Activated naive CD4-positive, alpha-beta T cell treated with anti-CD3 and anti-CD28 coated beads, Interleukin-2, amount 10 ng/mL, durations not matched to agents 7 days and 5 days (primary cell): ENCODE results near the gene FNDC3A.

Source experiments
- CTCF ChIA-PET: fragments of 350-600 bp; sonication (Branson Sonifier 250); formaldehyde crosslinking; loops from one replicate; lab custom pipeline; 2021; ENCODE audit warnings: antibody characterized with exemption; lab: Charles Lee
- DNase-seq: peaks from one replicate; pipeline ENCODE4 v3.0.0-alpha.2; 2020
- H3K27ac Mint-ChIP-seq: one replicate; pipeline ENCODE4 v1.8.0; 2021; ENCODE audit warnings: mild to moderate bottlenecking, moderate library complexity, mixed read lengths
- H3K27me3 Mint-ChIP-seq: one replicate; pipeline ENCODE4 v1.8.0; 2021; ENCODE audit warnings: mild to moderate bottlenecking, mixed read lengths
- H3K36me3 Mint-ChIP-seq: one replicate; pipeline ENCODE4 v1.8.0; 2021; ENCODE audit warnings: mixed read lengths
- H3K4me1 Mint-ChIP-seq: one replicate; pipeline ENCODE4 v1.8.0; 2021; ENCODE audit warnings: mixed read lengths
- H3K4me3 Mint-ChIP-seq: one replicate; pipeline ENCODE4 v1.8.0; 2021; ENCODE audit warnings: mild to moderate bottlenecking, moderate library complexity, mixed read lengths
- H3K9me3 Mint-ChIP-seq: one replicate; pipeline ENCODE4 v1.8.0; 2021; ENCODE audit warnings: mixed read lengths

The FNDC3A gene

GRCh38 chr13:48962281-48962680 lies 13.4 kb upstream of the FNDC3A start:
- Mint-ChIP-seq H3K9me3 (peaks cover 4% of the 10 kb centered on the region), H3K4me1 (no peaks in the 10 kb centered on the region), H3K27me3 (no peaks in the 10 kb centered on the region), H3K4me3 (no peak overlapping the region), H3K36me3 (no peaks in the 10 kb centered on the region), H3K27ac (no peak overlapping the region)
- CTCF ChIA-PET, result no interaction called here
- no peak for DNase-seq

- Mint-ChIP-seq H3K27ac (no peak overlapping the region), H3K4me1 (no peaks in the 10 kb centered on the region), H3K27me3 (no peaks in the 10 kb centered on the region), H3K36me3 (no peaks in the 10 kb centered on the region), H3K4me3 (no peak overlapping the region), H3K9me3 (peaks cover 7% of the 10 kb centered on the region)
- no peak for DNase-seq
- CTCF ChIA-PET, result no interaction called here
Measured at GRCh38 chr13:48965736-48966135, 10.0 kb upstream of the FNDC3A start.

- H3K27me3 Mint-ChIP-seq, result peaks cover 5% of the 10 kb centered on the region
- H3K27ac Mint-ChIP-seq, result no peak overlapping the region
- CTCF ChIA-PET, result no interaction called here
- peaks cover 5% of the 10 kb centered on the region for H3K4me1 Mint-ChIP-seq
- peaks cover 42% of the 10 kb centered on the region for H3K9me3 Mint-ChIP-seq
- DNase-seq, result no peak
- H3K4me3 Mint-ChIP-seq, result no peak overlapping the region
- H3K36me3 Mint-ChIP-seq, result peaks cover 22% of the 10 kb centered on the region
Measured at GRCh38 chr13:48969685-48970084, 6.0 kb upstream of the FNDC3A start.

GRCh38 chr13:48973845-48974431 lies 1.8 kb upstream of the FNDC3A start:
- H3K4me3 Mint-ChIP-seq, result no peak overlapping the region
- peaks cover 31% of the 10 kb centered on the region for H3K36me3 Mint-ChIP-seq
- DNase-seq, result no peak
- H3K27ac Mint-ChIP-seq, result peak overlapping the region; percentile 95
- H3K9me3 Mint-ChIP-seq, result peaks cover 43% of the 10 kb centered on the region
- peaks cover 31% of the 10 kb centered on the region for H3K4me1 Mint-ChIP-seq
- CTCF ChIA-PET, result no interaction called here
- peaks cover 8% of the 10 kb centered on the region for H3K27me3 Mint-ChIP-seq

- CTCF ChIA-PET, result no interaction called here
- Mint-ChIP-seq H3K9me3 (peaks cover 42% of the 10 kb centered on the region), H3K27me3 (peaks cover 8% of the 10 kb centered on the region), H3K4me3 (peak overlapping the region; percentile 78), H3K36me3 (peaks cover 36% of the 10 kb centered on the region), H3K4me1 (peaks cover 42% of the 10 kb centered on the region), H3K27ac (peak overlapping the region; percentile 95)
- DNase-seq, result peak; percentile 58
Measured at GRCh38 chr13:48975101-48975855, 434 bp upstream of the FNDC3A start.

- H3K36me3 Mint-ChIP-seq, result peaks cover 37% of the 10 kb centered on the region
Measured at GRCh38 chr13:48976576-48977285, 1.0 kb downstream of the FNDC3A start.

GRCh38 chr13:48977286-48977625 lies 1.5 kb downstream of the FNDC3A start:
- DNase-seq, result no peak
- peaks cover 35% of the 10 kb centered on the region for H3K36me3 Mint-ChIP-seq
- peaks cover 27% of the 10 kb centered on the region for H3K9me3 Mint-ChIP-seq
- H3K27ac Mint-ChIP-seq, result peak overlapping the region; percentile 99
- peak overlapping the region; percentile 88 for H3K4me3 Mint-ChIP-seq
- peaks cover 50% of the 10 kb centered on the region for H3K4me1 Mint-ChIP-seq
- H3K27me3 Mint-ChIP-seq, result peaks cover 3% of the 10 kb centered on the region
- CTCF ChIA-PET, result no interaction called here

More at GRCh38 chr13:48976576-48977285, 1.0 kb downstream of the FNDC3A start:
- peak; percentile 89 for DNase-seq
- Mint-ChIP-seq H3K4me3 (peak overlapping the region; percentile 88), H3K4me1 (peaks cover 50% of the 10 kb centered on the region), H3K27ac (peak overlapping the region; percentile 99), H3K9me3 (peaks cover 32% of the 10 kb centered on the region), H3K27me3 (peaks cover 6% of the 10 kb centered on the region)
- CTCF ChIA-PET, result no interaction called here

- Mint-ChIP-seq H3K27me3 (peaks cover 3% of the 10 kb centered on the region), H3K4me1 (peaks cover 52% of the 10 kb centered on the region), H3K9me3 (peaks cover 21% of the 10 kb centered on the region), H3K36me3 (peaks cover 31% of the 10 kb centered on the region), H3K27ac (peak overlapping the region; percentile 72), H3K4me3 (peak overlapping the region; percentile 62)
- DNase-seq, result no peak
- CTCF ChIA-PET, result no interaction called here
Measured at GRCh38 chr13:48977973-48978372, 2.3 kb downstream of the FNDC3A start.

GRCh38 chr13:48978942-48979601 lies 3.4 kb downstream of the FNDC3A start:
- CTCF ChIA-PET, result interaction anchor here (1.0 kb wide), 1 partner anchor 302 kb away, joined by 3 read pairs; no protein-coding TSS in a partner anchor
- Mint-ChIP-seq H3K4me3 (peak overlapping the region; percentile 43), H3K27me3 (peaks cover 3% of the 10 kb centered on the region), H3K4me1 (peaks cover 52% of the 10 kb centered on the region), H3K27ac (peak overlapping the region; percentile 38), H3K36me3 (peaks cover 26% of the 10 kb centered on the region), H3K9me3 (peaks cover 11% of the 10 kb centered on the region)
- DNase-seq, result no peak

- H3K4me1 Mint-ChIP-seq, result peaks cover 45% of the 10 kb centered on the region
Measured at GRCh38 chr13:48979892-48980291, 4.2 kb downstream of the FNDC3A start.

GRCh38 chr13:48983331-48983730 lies 7.6 kb downstream of the FNDC3A start:
- H3K27me3 Mint-ChIP-seq, result no peaks in the 10 kb centered on the region
- H3K4me1 Mint-ChIP-seq, result peaks cover 29% of the 10 kb centered on the region
- H3K4me3 Mint-ChIP-seq, result no peak overlapping the region
- H3K27ac Mint-ChIP-seq, result no peak overlapping the region
- DNase-seq, result no peak
- H3K9me3 Mint-ChIP-seq, result peaks cover 2% of the 10 kb centered on the region
- peaks cover 26% of the 10 kb centered on the region for H3K36me3 Mint-ChIP-seq
- CTCF ChIA-PET, result no interaction called here

More at GRCh38 chr13:48979892-48980291, 4.2 kb downstream of the FNDC3A start:
- H3K27ac Mint-ChIP-seq, result no peak overlapping the region
- DNase-seq, result no peak
- no peak overlapping the region for H3K4me3 Mint-ChIP-seq
- CTCF ChIA-PET, result interaction anchor here (1.0 kb wide), 1 partner anchor 301 kb away, joined by 3 read pairs; no protein-coding TSS in a partner anchor
- H3K9me3 Mint-ChIP-seq, result peaks cover 4% of the 10 kb centered on the region
- H3K36me3 Mint-ChIP-seq, result peaks cover 19% of the 10 kb centered on the region
- H3K27me3 Mint-ChIP-seq, result peaks cover 3% of the 10 kb centered on the region

GRCh38 chr13:48985756-48986155 lies 10.0 kb downstream of the FNDC3A start:
- H3K27me3 Mint-ChIP-seq, result no peaks in the 10 kb centered on the region
- H3K36me3 Mint-ChIP-seq, result peaks cover 25% of the 10 kb centered on the region
- H3K27ac Mint-ChIP-seq, result peak overlapping the region; percentile 47
- peaks cover 6% of the 10 kb centered on the region for H3K9me3 Mint-ChIP-seq
- DNase-seq, result no peak
- CTCF ChIA-PET, result no interaction called here
- H3K4me1 Mint-ChIP-seq, result peaks cover 9% of the 10 kb centered on the region
- H3K4me3 Mint-ChIP-seq, result no peak overlapping the region

GRCh38 chr13:48990900-48991299 lies 15.2 kb downstream of the FNDC3A start:
- Mint-ChIP-seq H3K4me3 (no peak overlapping the region), H3K36me3 (peaks cover 38% of the 10 kb centered on the region), H3K9me3 (peaks cover 12% of the 10 kb centered on the region), H3K27me3 (no peaks in the 10 kb centered on the region), H3K4me1 (peaks cover 13% of the 10 kb centered on the region), H3K27ac (no peak overlapping the region)
- no peak for DNase-seq
- CTCF ChIA-PET, result no interaction called here

- Mint-ChIP-seq H3K4me3 (no peak overlapping the region), H3K27me3 (no peaks in the 10 kb centered on the region), H3K4me1 (peaks cover 13% of the 10 kb centered on the region), H3K36me3 (peaks cover 43% of the 10 kb centered on the region), H3K9me3 (peaks cover 16% of the 10 kb centered on the region), H3K27ac (no peak overlapping the region)
- no peak for DNase-seq
- CTCF ChIA-PET, result no interaction called here
Measured at GRCh38 chr13:48993150-48993549, 17.4 kb downstream of the FNDC3A start.
